ENCODE measurements around the gene CHRM5. TPM values are rescaled to one million over a fixed set of nuclear protein-coding genes. Genes with fewer than 3 reads are reported as not detected.
"Not testable (repeated sequence)": the region's sequence is repeated elsewhere in the genome, so short reads cannot be mapped to it uniquely, and the experiment has no call there.

The CHRM5 gene
- total and polyA plus RNA-seq, 9 of the 15 experiments (the other 6 are each of a cell fraction or from before 2014, with no cell fraction given): not detected

DNA sequence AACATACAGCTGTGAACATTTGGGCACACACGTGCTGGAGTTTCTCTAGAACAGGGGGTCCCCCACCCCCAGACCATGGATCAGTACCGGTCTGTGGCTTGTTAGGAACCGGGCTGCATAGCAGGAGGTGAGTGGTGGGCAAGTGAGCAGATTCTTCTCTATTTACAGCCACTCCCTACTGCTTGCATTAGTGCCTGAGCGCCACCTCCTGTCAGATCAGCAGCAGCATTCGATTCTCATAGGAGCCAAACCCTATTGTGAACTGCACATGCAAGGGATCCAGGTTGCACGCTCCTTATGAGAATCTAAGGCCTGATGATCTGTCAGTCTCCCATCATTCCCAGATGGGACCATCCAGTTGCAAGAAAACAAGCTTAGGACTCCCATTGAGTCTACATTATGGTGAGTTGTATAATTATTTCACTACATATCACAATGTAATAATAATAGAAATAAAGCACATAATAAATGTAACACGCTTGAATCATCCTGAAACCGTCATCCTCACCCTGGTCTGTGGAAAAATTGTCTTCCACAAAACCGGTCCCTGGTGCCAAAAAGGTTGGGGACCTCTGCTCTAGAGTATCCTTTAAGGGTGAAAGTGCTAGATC lies 25.8 kb downstream of the CHRM5 start (continued):
- TF ChIP-seq, protein P1, sequence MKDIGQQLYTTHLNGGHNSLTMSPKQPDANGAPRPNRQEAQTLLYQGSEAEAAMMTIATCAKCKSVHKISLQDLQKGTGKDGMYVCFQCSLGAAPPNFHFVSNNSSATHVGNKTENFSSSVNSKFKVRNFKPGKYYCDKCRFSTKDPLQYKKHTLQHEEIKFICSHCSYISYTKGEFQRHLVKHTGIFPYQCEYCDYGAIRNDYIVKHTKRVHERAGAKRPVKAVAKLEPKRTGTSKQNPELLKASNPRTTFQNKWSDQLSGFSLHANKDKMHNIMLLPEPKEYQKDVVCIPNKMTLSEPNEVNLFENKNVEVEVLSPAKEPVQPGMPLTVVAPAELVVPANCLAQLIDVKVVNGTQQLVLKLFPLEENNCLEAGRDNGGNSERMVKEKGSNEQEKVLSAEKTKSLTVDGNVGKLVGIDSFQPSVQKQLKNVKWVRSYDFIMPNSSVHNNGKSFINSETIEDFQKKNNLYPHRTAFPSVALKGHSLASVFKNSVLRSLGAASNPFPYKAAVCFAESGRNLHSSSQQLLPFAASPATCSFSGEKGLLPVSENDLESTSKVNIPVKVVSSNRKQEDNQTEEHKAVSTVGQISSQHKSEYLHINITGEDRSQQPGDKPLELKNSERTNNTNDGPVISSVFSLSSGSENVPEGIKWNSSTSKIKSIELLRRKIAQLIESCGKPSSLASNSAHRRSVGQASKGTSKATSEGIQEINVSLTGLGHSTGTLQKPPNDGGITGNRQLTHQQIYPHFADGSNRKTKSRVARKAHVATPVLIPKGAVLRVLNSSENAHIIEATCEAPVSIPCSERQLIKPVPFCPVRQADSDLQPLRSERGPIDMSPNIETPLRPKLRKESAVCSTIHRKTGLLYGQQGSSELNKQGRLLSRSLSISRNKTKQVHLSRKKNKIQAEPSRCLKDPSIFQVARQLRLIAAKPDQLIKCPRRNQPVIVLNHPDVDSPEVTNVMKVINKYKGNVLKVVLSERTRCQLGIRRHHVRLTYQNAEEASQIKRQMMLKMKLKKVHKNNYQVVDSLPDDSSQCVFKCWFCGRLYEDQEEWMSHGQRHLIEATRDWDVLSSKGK (CRISPR knock-in tag; IDR thresholded peaks at IDR 0.05): no peak
- TF ChIP-seq RAD21 (CRISPR knock-in tag; conservative IDR thresholded peaks at IDR 0.05 in 1 of 2, IDR thresholded peaks at IDR 0.05 in 1 of 2) (peak; percentile 18 to 63; a peak in 2 of 4 replicates), SMARCB1 (IDR thresholded peaks at IDR 0.05; ENCODE audit: insufficient read length, low read depth) (no peak)
- TF ChIP-seq, protein P2, sequence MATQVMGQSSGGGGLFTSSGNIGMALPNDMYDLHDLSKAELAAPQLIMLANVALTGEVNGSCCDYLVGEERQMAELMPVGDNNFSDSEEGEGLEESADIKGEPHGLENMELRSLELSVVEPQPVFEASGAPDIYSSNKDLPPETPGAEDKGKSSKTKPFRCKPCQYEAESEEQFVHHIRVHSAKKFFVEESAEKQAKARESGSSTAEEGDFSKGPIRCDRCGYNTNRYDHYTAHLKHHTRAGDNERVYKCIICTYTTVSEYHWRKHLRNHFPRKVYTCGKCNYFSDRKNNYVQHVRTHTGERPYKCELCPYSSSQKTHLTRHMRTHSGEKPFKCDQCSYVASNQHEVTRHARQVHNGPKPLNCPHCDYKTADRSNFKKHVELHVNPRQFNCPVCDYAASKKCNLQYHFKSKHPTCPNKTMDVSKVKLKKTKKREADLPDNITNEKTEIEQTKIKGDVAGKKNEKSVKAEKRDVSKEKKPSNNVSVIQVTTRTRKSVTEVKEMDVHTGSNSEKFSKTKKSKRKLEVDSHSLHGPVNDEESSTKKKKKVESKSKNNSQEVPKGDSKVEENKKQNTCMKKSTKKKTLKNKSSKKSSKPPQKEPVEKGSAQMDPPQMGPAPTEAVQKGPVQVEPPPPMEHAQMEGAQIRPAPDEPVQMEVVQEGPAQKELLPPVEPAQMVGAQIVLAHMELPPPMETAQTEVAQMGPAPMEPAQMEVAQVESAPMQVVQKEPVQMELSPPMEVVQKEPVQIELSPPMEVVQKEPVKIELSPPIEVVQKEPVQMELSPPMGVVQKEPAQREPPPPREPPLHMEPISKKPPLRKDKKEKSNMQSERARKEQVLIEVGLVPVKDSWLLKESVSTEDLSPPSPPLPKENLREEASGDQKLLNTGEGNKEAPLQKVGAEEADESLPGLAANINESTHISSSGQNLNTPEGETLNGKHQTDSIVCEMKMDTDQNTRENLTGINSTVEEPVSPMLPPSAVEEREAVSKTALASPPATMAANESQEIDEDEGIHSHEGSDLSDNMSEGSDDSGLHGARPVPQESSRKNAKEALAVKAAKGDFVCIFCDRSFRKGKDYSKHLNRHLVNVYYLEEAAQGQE (IDR thresholded peaks at IDR 0.05; ENCODE audit: borderline replicate concordance): 0 out of 2 replicates have a peak, but pooled peaks have one; percentile 22
- TF ChIP-seq, protein P2 (CRISPR knock-in tag; IDR thresholded peaks at IDR 0.05; ENCODE audit: low read depth): no peak

DNA sequence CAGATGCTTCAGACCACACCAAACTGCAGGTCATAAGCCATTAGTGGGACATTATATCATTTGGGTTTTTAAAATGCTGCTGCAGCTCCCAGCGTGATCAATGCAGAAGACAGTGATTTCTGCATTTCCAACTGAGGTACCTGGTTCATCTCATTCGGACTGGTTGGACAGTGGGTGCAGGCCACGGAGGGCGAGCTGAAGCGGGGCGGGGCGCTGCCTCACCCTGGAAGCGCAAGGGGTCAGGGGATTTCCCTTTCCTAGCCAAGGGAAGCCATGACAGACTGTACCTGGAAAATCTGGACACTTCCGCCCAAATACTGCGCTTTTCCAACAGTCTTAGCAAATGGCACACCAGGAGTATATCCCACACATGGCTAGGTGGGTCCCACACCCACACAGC lies 27.4 kb downstream of the CHRM5 start:
- H4K20me1 ChIP-seq (replicated peaks; ENCODE audit: control insufficient read depth, insufficient read depth, low read length); intact Hi-C loops (cut with micrococcal nuclease); DNase-seq (ENCODE audit: extremely low read depth in 1 of 4, low spot score in 3 of 4); H3K4me2 ChIP-seq (ENCODE audit: insufficient read depth, low read length); FAIRE-seq; ATAC-seq; H3K4me1 ChIP-seq (replicated peaks in 1 of 2; ENCODE audit: control insufficient read depth in 2 of 2, insufficient read depth in 2 of 2, low read length in 2 of 2); CTCF ChIA-PET (ENCODE audit: low intra/inter-chr PET ratio); POLR2A ChIA-PET; H3K9me3 ChIP-seq (replicated peaks; ENCODE audit: control insufficient read depth, insufficient read depth, low read depth, low read length); H3K9ac ChIP-seq (ENCODE audit: insufficient read depth in 1 of 2, low read depth in 2 of 2, low read length in 2 of 2); H3K27ac ChIP-seq (ENCODE audit: extremely low read depth, low read depth, low read length); H3K4me3 ChIP-seq; H3K36me3 ChIP-seq (ENCODE audit: control insufficient read depth, insufficient read depth, low read length); in situ Hi-C loops (cut with MboI); H2AFZ ChIP-seq (ENCODE audit: low read depth, low read length); H3K27me3 ChIP-seq (ENCODE audit: control insufficient read depth in 2 of 2, insufficient read depth in 2 of 2, low read length in 2 of 2); BruUV-seq (replicated peaks); H3K9me1 ChIP-seq (ENCODE audit: control insufficient read depth, insufficient read depth, low read length); H3K79me2 ChIP-seq (ENCODE audit: control insufficient read depth, insufficient read depth, low read length): not testable (repeated sequence)
- WGBS (ENCODE audit: insufficient coverage, low coverage, missing lambda C conversion rate): 6% methylated on average over 10 of the region's 10 CpGs

Measured in K562 (cell line).